Heart left ventricle (tissue), 16 donors: ENCODE data around the gene TLE1. TPM values are rescaled to one million over a fixed set of nuclear protein-coding genes. Genes with fewer than 3 reads are reported as not detected.

Source experiments
- ATAC-seq, 4 donors: fragments of 200-7000 bp; cut with Tn5 transposase; one replicate each; pipeline ENCODE4 v1.9.1; 2020 to 2022; ENCODE audit warnings: moderate library complexity in 4 of 4, mild to moderate bottlenecking in 3 of 4, moderate number of reproducible peaks in 1 of 4
- DNase-seq, 5 donors: peaks; one replicate each; pipeline ENCODE4 v3.0.0-alpha.2; 2020
- H3K27ac ChIP-seq, 12 donors: fragments of 200-600 bp; sonication (generic) in 4 of 12; one replicate each; pipeline versions ENCODE4 v1.5.0 to v1.8.0; 2016 to 2022; ENCODE audit warnings: mild to moderate bottlenecking in 2 of 12
- H3K27me3 ChIP-seq, 9 donors: fragments of 200-600 bp; sonication (generic) in 2 of 9; one replicate each; pipeline versions ENCODE4 v1.5.1 to v1.8.0; 2016 to 2022; ENCODE audit warnings: mild to moderate bottlenecking in 3 of 9
- H3K36me3 ChIP-seq, 9 donors: fragments of 200-600 bp; sonication (generic) in 2 of 9; one replicate each; pipeline versions ENCODE4 v1.5.0 to v1.8.0; 2018 to 2022; ENCODE audit warnings: mild to moderate bottlenecking in 2 of 9
- H3K4me1 ChIP-seq, 12 donors: fragments of 200-600 bp; sonication (generic) in 4 of 12; one replicate each; pipeline versions ENCODE4 v1.5.0 to v1.8.0; 2016 to 2022; ENCODE audit warnings: mild to moderate bottlenecking in 3 of 12
- H3K4me3 ChIP-seq, 12 donors: fragments of 200-600 bp; sonication (generic) in 4 of 12; one replicate each; pipeline versions ENCODE4 v1.5.0 to v1.8.0; 2017 to 2022; ENCODE audit warnings: mild to moderate bottlenecking in 9 of 12, moderate library complexity in 4 of 12
- H3K9me3 ChIP-seq, 12 donors: fragments of 200-600 bp; sonication (generic) in 4 of 12; one replicate each; pipeline versions ENCODE4 v1.5.0 to v1.8.0; 2016 to 2022; ENCODE audit warnings: mild to moderate bottlenecking in 1 of 12
- CTCF ChIP-seq, 12 donors: fragments of 200-600 bp; sonication (generic) in 4 of 12; IDR thresholded peaks; one replicate each; pipeline versions ENCODE4 v1.5.0 to v1.8.0; 2018 to 2022; ENCODE audit warnings: antibody characterized with exemption in 12 of 12, mild to moderate bottlenecking in 5 of 12
- POLR2A ChIP-seq, 2 donors: fragments of 450-650 bp; IDR thresholded peaks; one replicate each; pipeline ENCODE4 v1.6.1; 2017; ENCODE audit warnings: antibody characterized with exemption in 2 of 2, mild to moderate bottlenecking in 2 of 2, moderate library complexity in 2 of 2
- WGBS, 4 donors: extraction: QIAGEN DNeasy Blood & Tissue Kit in 2 of 4; methylation state at CpG; one replicate each; pipeline versions ENCODE4 v1.1.5 to v1.1.7; 2013 to 2018; 5-methylcytosine and 5-hydroxymethylcytosine counted together
- intact Hi-C, 10 donors: fragments of 100-400 bp; cut with DNase I; formaldehyde crosslinking; loops; one replicate each; pipeline versions ENCODE4 v1.11.1 to v1.14.2; 2022
- polyA plus RNA-seq, 2 donors: library from polyadenylated mRNA; stranded (reverse); fragments of 200-250 nt; gene quantifications; one replicate each; pipeline ENCODE4 v1.2.3, GENCODE V29; 2013
- total RNA-seq, 9 donors: library from RNA; depleted of rRNA in 2 of 9; stranded (reverse); fragments of >200 nt in 2 of 9; fragmentation: NEBNext Ultra II Directional in 3 of 9; extraction: Animal tissue kit (Norgen Biotek cat#: 25700) in 3 of 9; gene quantifications; one replicate each; pipeline versions ENCODE4 v1.1.0 to v1.2.4, GENCODE V29; 2016 to 2023
- donor health status: ischemic (EF 13 %, LVEDD 7.1; RV severe dilation, severe dysfunction).
- donor health status: healthy with polysubstance abuse.
- donor health status: DM: no; HTN: yes; CAD: no.
- donor health status: DM: no; HTN: no; CAD: no.
- donor health status: ischemic (EF 25% LVEDD 6.9; RV normal size, moderate dysfunction).
- donor health status: ischemic (EF 25% LVEDD 5.7; RV mildly dilated, moderate dysfunction).
- donor health status: healthy.
- donor health status: DM: yes; HTN: yes; CAD: no.
- donor health status: ischemic (EF 35%, LVEDD 5.7; RV mildly dilated, moderate dysfunction).
- donor health status: nonischemic (EF 11% LVEDD 7.7; RV severe dilation, severe dysfunction).
- donor health status: DM: yes; HTN: yes; CAD: no.
- donor health status: PGD.
- donor health status: ischemic (EF 29% LVEDD 5.4; RV normal size, mild dysfunction).
- donor health status: nonischemic (EF 23%, LVEDD 6.1; RV moderate dilation, normal function).

TLE1 gene
- total and polyA plus RNA-seq, 11 donors = 6.2 to 25.4 (median 9.8) TPM

- WGBS, 4 donors = 94 to 100% (median 99%) methylated on average over 1 of the region's 1 CpG
- DNase-seq (no peak), ATAC-seq (no peak)
- H3K27me3 ChIP-seq = no peaks in the 10 kb centered on the region
- intact Hi-C loops = loop anchor here in 2 of 10 donors (10.0 kb wide), 2 partner anchors 244 to 866 kb away; no protein-coding TSS in a partner anchor
- no peaks in the 10 kb centered on the region for H3K9me3 ChIP-seq
- no peak overlapping the region for H3K4me3 ChIP-seq
- peaks cover 0 to 39% (median 5%) of the 10 kb centered on the region in 9 donors for H3K36me3 ChIP-seq
- H3K27ac ChIP-seq = no peak overlapping the region
- peaks cover 0 to 27% (median 14%) of the 10 kb centered on the region in 12 donors for H3K4me1 ChIP-seq
- TF ChIP-seq CTCF (IDR thresholded peaks at IDR 0.05) (no peak), POLR2A (IDR thresholded peaks at IDR 0.05) (no peak)
These were observed 70.4 kb downstream of the TLE1 start for GRCh38 chr9:81618923-81619322.

GRCh38 chr9:81616141-81616540 lies 73.2 kb downstream of the TLE1 start:
- DNase-seq (no peak), ATAC-seq (no peak)
- Histone ChIP-seq H3K27ac (no peak overlapping the region), H3K4me1 (peaks cover 0 to 24% (median 14%) of the 10 kb centered on the region in 12 donors), H3K9me3 (no peaks in the 10 kb centered on the region), H3K36me3 (peaks cover 0 to 56% (median 8%) of the 10 kb centered on the region in 9 donors), H3K4me3 (no peak overlapping the region), H3K27me3 (no peaks in the 10 kb centered on the region)
- intact Hi-C loops = loop anchor here in 2 of 10 donors (10.0 kb wide), 2 partner anchors 241 to 869 kb away; no protein-coding TSS in a partner anchor
- TF ChIP-seq CTCF (IDR thresholded peaks at IDR 0.05) (no peak), POLR2A (IDR thresholded peaks at IDR 0.05) (no peak)
- WGBS, 4 donors = 95 to 98% (median 97%) methylated on average over 4 of the region's 4 CpGs

- Histone ChIP-seq H3K27me3 (no peaks in the 10 kb centered on the region), H3K4me1 (peaks cover 0 to 25% (median 12%) of the 10 kb centered on the region in 12 donors), H3K9me3 (no peaks in the 10 kb centered on the region), H3K36me3 (peaks cover 0 to 72% (median 11%) of the 10 kb centered on the region in 9 donors), H3K27ac (peak overlapping the region in 11 of 12 donors; percentile 32 to 96 (median 77)), H3K4me3 (no peak overlapping the region)
- no peak for DNase-seq
- 93 to 98% (median 95%) methylated on average over 6 of the region's 6 CpGs for WGBS, 4 donors
- no peak for TF ChIP-seq CTCF (IDR thresholded peaks at IDR 0.05)
- TF ChIP-seq POLR2A (IDR thresholded peaks at IDR 0.05) = no peak
- ATAC-seq = no peak
- intact Hi-C loops = loop anchor here in 4 of 10 donors (5.0 to 10.0 kb wide), 4 partner anchors 73 to 870 kb away; partner anchors contain the start of gene TLE1 (in 2 of the 4)
These were observed 75.0 kb downstream of the TLE1 start for GRCh38 chr9:81614335-81614734.

GRCh38 chr9:81613002-81613812 lies 76.1 kb downstream of the TLE1 start:
- Histone ChIP-seq H3K9me3 (no peaks in the 10 kb centered on the region), H3K4me3 (peak overlapping the region in 1 of 12 donors; percentile 3), H3K27ac (peak overlapping the region; percentile 50 to 96 (median 78)), H3K27me3 (no peaks in the 10 kb centered on the region), H3K4me1 (peaks cover 0 to 28% (median 11%) of the 10 kb centered on the region in 12 donors), H3K36me3 (peaks cover 0 to 76% (median 11%) of the 10 kb centered on the region in 9 donors)
- intact Hi-C loops = loop anchor here in 4 of 10 donors (5.0 to 10.0 kb wide), 4 partner anchors 74 to 872 kb away; partner anchors contain the start of gene TLE1 (in 2 of the 4)
- ATAC-seq = peak; percentile 78 to 92 (median 86)
- DNase-seq = peak in 4 of 5 donors; percentile 41 to 66 (median 49)
- 63 to 77% (median 70%) methylated on average over 23 of the region's 23 CpGs for WGBS, 4 donors
- TF ChIP-seq POLR2A (IDR thresholded peaks at IDR 0.05) (no peak), CTCF (IDR thresholded peaks at IDR 0.05) (no peak)
